Limb (tissue), 2 donors: ENCODE measurements around the gene PHC2.

ENCODE experiments used
- DNase-seq, 2 donors: peaks; one replicate each; pipeline ENCODE4 v3.0.0-alpha.2; 2016; ENCODE audit errors: extremely low spot score in 2 of 2

Gene PHC2

GRCh38 chr1:33370827-33371226, 60.1 kb downstream of the PHC2 start:
- no peak for DNase-seq

GRCh38 chr1:33370301-33370700, 60.6 kb downstream of the PHC2 start:
- DNase-seq, result no peak

- DNase-seq, result no peak
Measured at GRCh38 chr1:33369764-33370163, 61.1 kb downstream of the PHC2 start.

GRCh38 chr1:33369081-33369480, 61.8 kb downstream of the PHC2 start:
- no peak for DNase-seq

GRCh38 chr1:33368431-33368830, 62.5 kb downstream of the PHC2 start:
- no peak for DNase-seq

- DNase-seq, result peak; percentile 79 to 92
Measured at GRCh38 chr1:33367485-33368405, 63.1 kb downstream of the PHC2 start.

- no peak for DNase-seq
Measured at GRCh38 chr1:33366762-33367484, 64.0 kb downstream of the PHC2 start.

GRCh38 chr1:33365560-33365997, 65.3 kb downstream of the PHC2 start:
- DNase-seq, result no peak

GRCh38 chr1:33364565-33364918, 66.4 kb downstream of the PHC2 start:
- no peak for DNase-seq

- DNase-seq, result no peak
Measured at GRCh38 chr1:33363470-33363861, 67.4 kb downstream of the PHC2 start.

- no peak for DNase-seq
Measured at GRCh38 chr1:33363021-33363420, 67.9 kb downstream of the PHC2 start.

- no peak for DNase-seq
Measured at GRCh38 chr1:33361532-33362235, 69.2 kb downstream of the PHC2 start.

- DNase-seq, result no peak
Measured at GRCh38 chr1:33360367-33360766, 70.5 kb downstream of the PHC2 start.

- DNase-seq, result no peak
Measured at GRCh38 chr1:33359931-33360330, 71.0 kb downstream of the PHC2 start.

GRCh38 chr1:33358795-33359503, 71.9 kb downstream of the PHC2 start:
- DNase-seq, result no peak

GRCh38 chr1:33358114-33358794, 72.6 kb downstream of the PHC2 start:
- no peak for DNase-seq

GRCh38 chr1:33357099-33357498, 73.8 kb downstream of the PHC2 start:
- DNase-seq, result no peak

- no peak for DNase-seq
Measured at GRCh38 chr1:33354707-33355316, 76.1 kb downstream of the PHC2 start.

GRCh38 chr1:33353531-33353930, 77.4 kb downstream of the PHC2 start:
- DNase-seq, result no peak

- no peak for DNase-seq
Measured at GRCh38 chr1:33351281-33351660, 79.6 kb downstream of the PHC2 start.
